ENCODE data around the gene KCNT2. TPM values are rescaled to one million over a fixed set of nuclear protein-coding genes. Genes with fewer than 3 reads are reported as not detected.

KCNT2 gene
- total RNA-seq, 1 experiment from 2014 or later = not detected

- TF ChIP-seq REST (IDR thresholded peaks at IDR 0.05; ENCODE audit: low read depth) (no peak), CBX3 (IDR thresholded peaks at IDR 0.05; ENCODE audit: low read depth) (no peak), JUND (IDR thresholded peaks at IDR 0.05) (no peak)
These were observed 393.4 kb downstream of the KCNT2 start (continued) for GRCh38 chr1:196214866-196215265.

GRCh38 chr1:196209983-196210382 is 398.3 kb downstream of the KCNT2 start:
- Histone ChIP-seq H3K9me3 (ENCODE audit: control insufficient read depth in 1 of 2, insufficient read depth in 1 of 2, low read depth in 1 of 2, low read length in 2 of 2) (no peaks in the 10 kb centered on the region), H3K4me2 (ENCODE audit: low read length) (no peak overlapping the region), H3K4me3 (replicated peaks in 1 of 2; ENCODE audit: low read depth in 1 of 2, low read length in 2 of 2) (no peak overlapping the region), H3K9me2 (ENCODE audit: insufficient read depth) (no peaks in the 10 kb centered on the region), H3K27me3 (ENCODE audit: insufficient read depth, low read length) (no peaks in the 10 kb centered on the region), H3K27ac (ENCODE audit: low read depth, low read length) (no peak overlapping the region), H3K36me3 (ENCODE audit: control insufficient read depth in 1 of 2, insufficient read depth in 2 of 2, low read length in 2 of 2) (no peaks in the 10 kb centered on the region), H3K4me1 (ENCODE audit: control insufficient read depth in 1 of 2, insufficient read depth in 2 of 2, low read length in 2 of 2) (no peaks in the 10 kb centered on the region), H3K9ac (ENCODE audit: low read length) (no peak overlapping the region), H4K20me1 (ENCODE audit: insufficient read depth) (no peaks in the 10 kb centered on the region), H2AFZ (ENCODE audit: low read depth, low read length, poor library complexity, severe bottlenecking) (no peak overlapping the region), H3K79me2 (ENCODE audit: insufficient read depth, low read length) (no peaks in the 10 kb centered on the region)
- ChIA-PET RAD21 (ENCODE audit: low non-redundant PET in 1 of 2, low total read pairs in 2 of 2, uncharacterized antibody in 2 of 2, unreplicated experiment in 2 of 2) (no interaction called here), POLR2A (no interaction called here), CTCF (no interaction called here)
- DNase-seq (ENCODE audit: low read depth, low spot score) (no peak), ATAC-seq (no peak)
- BruUV-seq (replicated peaks) = no TSS peak
- TF ChIP-seq YY1 (IDR thresholded peaks at IDR 0.05; ENCODE audit: extremely low read depth, insufficient replicate concordance, low read depth, low read length) (no peak), SP1 (IDR thresholded peaks at IDR 0.05; ENCODE audit: low read depth) (no peak), CEBPB (IDR thresholded peaks at IDR 0.05; ENCODE audit: low read depth) (no peak), EGR1 (IDR thresholded peaks at IDR 0.05; ENCODE audit: low read depth) (no peak), TCF7L2 (IDR thresholded peaks at IDR 0.05; ENCODE audit: borderline replicate concordance, extremely low read depth, insufficient read depth, insufficient read length) (no peak), CTCF (IDR thresholded peaks at IDR 0.05 in 2 of 3, conservative IDR thresholded peaks at IDR 0.05 in 1 of 3; ENCODE audit: borderline replicate concordance in 1 of 3, insufficient read depth in 1 of 3, low read depth in 2 of 3, low read length in 2 of 3) (no peak), ELF1 (IDR thresholded peaks at IDR 0.05; ENCODE audit: borderline replicate concordance, low read depth) (no peak), SRF (IDR thresholded peaks at IDR 0.05; ENCODE audit: low read depth) (no peak), ZNF274 (IDR thresholded peaks at IDR 0.05; ENCODE audit: low read depth, low read length) (no peak), ATF3 (IDR thresholded peaks at IDR 0.05) (no peak), ZFX (IDR thresholded peaks at IDR 0.05) (no peak), SIN3A (IDR thresholded peaks at IDR 0.05; ENCODE audit: low read depth) (no peak), POLR2AphosphoS5 (IDR thresholded peaks at IDR 0.05; ENCODE audit: low read depth, low read length) (no peak), ZBTB33 (IDR thresholded peaks at IDR 0.05; ENCODE audit: extremely low read depth, insufficient replicate concordance, low read length) (no peak), MAX (IDR thresholded peaks at IDR 0.05) (no peak)
- intact Hi-C loops (cut with micrococcal nuclease) = no loop called here

All from HCT116 (cell line).